Hepatocyte (in vitro differentiated cells): Measurements from ENCODE around the gene HERC4. TPM values are rescaled to one million over a fixed set of nuclear protein-coding genes. Genes with fewer than 3 reads are reported as not detected.

ENCODE experiments used
- DNase-seq: peaks from one replicate; pipeline ENCODE4 v3.0.0-alpha.2; 2016; ENCODE audit warnings: low spot score
- H2AFZ ChIP-seq: fragments of 200-600 bp; sonication (generic); 2 replicates; pipeline ENCODE4 v1.6.0; 2016; ENCODE audit warnings: antibody characterized with exemption, mild to moderate bottlenecking
- H3K27ac ChIP-seq: fragments of 200-600 bp; sonication (generic); 2 replicates; pipeline ENCODE4 v1.5.1; 2016; ENCODE audit warnings: mild to moderate bottlenecking
- H3K27me3 ChIP-seq: fragments of 200-600 bp; sonication (generic); 2 replicates; pipeline ENCODE4 v1.6.1; 2016
- H3K36me3 ChIP-seq: fragments of 200-600 bp; sonication (generic); replicated peaks from 2 replicates; pipeline ENCODE4 v1.5.1; 2016; ENCODE audit warnings: low read depth; ENCODE audit not compliant: insufficient read depth
- H3K4me1 ChIP-seq: fragments of 200-600 bp; sonication (generic); 2 replicates; pipeline ENCODE4 v1.5.1; 2016; ENCODE audit warnings: mild to moderate bottlenecking, moderate library complexity; ENCODE audit not compliant: insufficient read depth
- H3K4me2 ChIP-seq: fragments of 200-600 bp; sonication (generic); 2 replicates; pipeline ENCODE4 v1.6.0; 2016
- H3K4me3 ChIP-seq: fragments of 200-600 bp; sonication (generic); 2 replicates; pipeline ENCODE4 v1.5.1; 2016; ENCODE audit warnings: mild to moderate bottlenecking
- H3K79me2 ChIP-seq: fragments of 200-600 bp; sonication (generic); 2 replicates; pipeline ENCODE4 v1.6.0; 2017; ENCODE audit warnings: mild to moderate bottlenecking
- H3K9me2 ChIP-seq: fragments of 200-600 bp; sonication (generic); replicated peaks from 2 replicates; pipeline ENCODE4 v1.6.0; 2017; ENCODE audit warnings: mild to moderate bottlenecking; ENCODE audit not compliant: insufficient read depth
- H3K9me3 ChIP-seq: fragments of 200-600 bp; sonication (generic); 2 replicates; pipeline ENCODE4 v1.5.1; 2016; ENCODE audit warnings: low read depth, mild to moderate bottlenecking
- H4K20me1 ChIP-seq: fragments of 200-600 bp; sonication (generic); 2 replicates; pipeline ENCODE4 v1.6.0; 2016; ENCODE audit warnings: mild to moderate bottlenecking; ENCODE audit not compliant: insufficient read depth, poor library complexity, severe bottlenecking
- CTCF ChIP-seq: fragments of 200-600 bp; sonication (generic); IDR thresholded peaks from 2 replicates; pipeline ENCODE4 v1.5.1; 2016; ENCODE audit warnings: antibody characterized with exemption, mild to moderate bottlenecking; ENCODE audit not compliant: poor library complexity
- EZH2 ChIP-seq: fragments of 200-600 bp; sonication (generic); IDR thresholded peaks from 2 replicates; pipeline ENCODE4 v1.6.1; 2016; ENCODE audit warnings: antibody characterized with exemption, mild to moderate bottlenecking, borderline replicate concordance
- EZH2phosphoT487 ChIP-seq: fragments of 200-600 bp; sonication (generic); IDR thresholded peaks from one replicate; pipeline ENCODE4 v1.6.1; 2018; ENCODE audit warnings: antibody characterized with exemption, mild to moderate bottlenecking, low read depth, moderate library complexity; ENCODE audit not compliant: unreplicated experiment, severe bottlenecking
- WGBS: methylation state at CpG from one replicate; pipeline ENCODE4 v1.1.6; 2016; ENCODE audit warnings: low lambda C conversion rate; ENCODE audit errors: missing lambda C conversion rate; 5-methylcytosine and 5-hydroxymethylcytosine counted together
- polyA plus RNA-seq: library from polyadenylated mRNA; unstranded; fragments of >200 nt; fragmentation: Nextera tagmentation; extraction: Ambion mirVana; gene quantifications from 2 replicates; pipeline ENCODE4 v1.2.1, GENCODE V29; 2016
- total RNA-seq: library from RNA; depleted of rRNA; stranded (reverse); fragments of >200 nt; gene quantifications from 2 replicates; pipeline ENCODE4 v1.2.3, GENCODE V29; 2014

The HERC4 gene
- total and polyA plus RNA-seq, 2 experiments from 2014 or later: 23.3 to 54.0 TPM

GRCh38 chr10:68099736-68100135 is 24.7 kb upstream of the HERC4 start:
- H2AFZ ChIP-seq: no peak overlapping the region
- H3K27ac ChIP-seq: no peak overlapping the region
- no peak overlapping the region for H3K4me2 ChIP-seq
- 91% methylated on average over 3 of the region's 3 CpGs for WGBS
- H3K36me3 ChIP-seq: no peaks in the 10 kb centered on the region
- H4K20me1 ChIP-seq: no peaks in the 10 kb centered on the region
- TF ChIP-seq CTCF (no peak), EZH2 (no peak), EZH2phosphoT487 (no peak)
- no peaks in the 10 kb centered on the region for H3K4me1 ChIP-seq
- no peaks in the 10 kb centered on the region for H3K79me2 ChIP-seq
- no peaks in the 10 kb centered on the region for H3K27me3 ChIP-seq
- no peaks in the 10 kb centered on the region for H3K9me3 ChIP-seq
- no peak for DNase-seq
- no peaks in the 10 kb centered on the region for H3K9me2 ChIP-seq
- H3K4me3 ChIP-seq: no peak overlapping the region

GRCh38 chr10:68096913-68097516 is 21.9 kb upstream of the HERC4 start:
- H2AFZ ChIP-seq: no peak overlapping the region
- no peak overlapping the region for H3K4me3 ChIP-seq
- TF ChIP-seq EZH2 (no peak), EZH2phosphoT487 (no peak), CTCF (no peak)
- H3K36me3 ChIP-seq: no peaks in the 10 kb centered on the region
- 36% methylated on average over 4 of the region's 4 CpGs for WGBS
- no peaks in the 10 kb centered on the region for H3K79me2 ChIP-seq
- no peaks in the 10 kb centered on the region for H3K27me3 ChIP-seq
- H3K4me2 ChIP-seq: no peak overlapping the region
- no peaks in the 10 kb centered on the region for H3K9me3 ChIP-seq
- DNase-seq: peak; percentile 76
- H4K20me1 ChIP-seq: no peaks in the 10 kb centered on the region
- H3K4me1 ChIP-seq: no peaks in the 10 kb centered on the region
- H3K27ac ChIP-seq: peak overlapping the region; percentile 11
- no peaks in the 10 kb centered on the region for H3K9me2 ChIP-seq

GRCh38 chr10:68095153-68095552 is 20.1 kb upstream of the HERC4 start:
- Histone ChIP-seq H3K4me1 (no peaks in the 10 kb centered on the region), H3K9me2 (no peaks in the 10 kb centered on the region), H4K20me1 (no peaks in the 10 kb centered on the region), H2AFZ (no peak overlapping the region), H3K27me3 (no peaks in the 10 kb centered on the region), H3K4me3 (no peak overlapping the region), H3K4me2 (no peak overlapping the region), H3K27ac (no peak overlapping the region), H3K79me2 (no peaks in the 10 kb centered on the region), H3K9me3 (no peaks in the 10 kb centered on the region), H3K36me3 (no peaks in the 10 kb centered on the region)
- no peak for DNase-seq
- TF ChIP-seq EZH2 (no peak), EZH2phosphoT487 (no peak), CTCF (no peak)
- WGBS: 100% methylated on average over 2 of the region's 2 CpGs
